OCI-M2 (cell line): ENCODE measurements around the gene SH2D3C.

ENCODE experiments used
- DNase-seq: peaks from one replicate; lab custom pipeline; 2025; ENCODE audit not compliant: unreplicated experiment; lab: John Stamatoyannopoulos, UW

Gene SH2D3C

DNA sequence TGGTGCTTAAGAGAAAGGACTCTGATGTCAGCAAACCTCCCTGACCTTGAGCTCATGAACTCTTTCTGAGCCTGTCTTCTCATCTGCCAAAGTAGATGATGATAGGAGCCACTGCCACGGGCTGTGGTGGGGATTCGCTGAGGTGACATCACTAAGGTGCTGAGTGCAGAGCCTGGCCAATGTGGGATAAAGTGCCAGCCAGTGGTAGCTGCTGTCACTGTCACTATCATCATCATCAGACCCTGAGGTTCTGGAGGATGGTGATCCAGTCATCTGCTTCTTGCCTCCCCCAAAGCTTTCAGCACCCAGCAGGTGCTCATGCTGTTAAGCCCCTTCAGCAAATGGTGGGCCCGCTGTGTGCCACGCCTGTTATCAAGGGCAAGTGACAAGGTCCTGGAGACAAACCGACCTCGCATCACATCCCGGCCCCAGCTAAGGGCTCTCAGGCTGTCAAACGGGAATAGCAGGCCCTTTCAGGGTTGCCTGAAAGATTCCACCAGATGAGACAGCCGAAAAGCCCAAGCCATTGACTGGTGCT lies 30.6 kb upstream of the SH2D3C start:
- no peak for DNase-seq

DNA sequence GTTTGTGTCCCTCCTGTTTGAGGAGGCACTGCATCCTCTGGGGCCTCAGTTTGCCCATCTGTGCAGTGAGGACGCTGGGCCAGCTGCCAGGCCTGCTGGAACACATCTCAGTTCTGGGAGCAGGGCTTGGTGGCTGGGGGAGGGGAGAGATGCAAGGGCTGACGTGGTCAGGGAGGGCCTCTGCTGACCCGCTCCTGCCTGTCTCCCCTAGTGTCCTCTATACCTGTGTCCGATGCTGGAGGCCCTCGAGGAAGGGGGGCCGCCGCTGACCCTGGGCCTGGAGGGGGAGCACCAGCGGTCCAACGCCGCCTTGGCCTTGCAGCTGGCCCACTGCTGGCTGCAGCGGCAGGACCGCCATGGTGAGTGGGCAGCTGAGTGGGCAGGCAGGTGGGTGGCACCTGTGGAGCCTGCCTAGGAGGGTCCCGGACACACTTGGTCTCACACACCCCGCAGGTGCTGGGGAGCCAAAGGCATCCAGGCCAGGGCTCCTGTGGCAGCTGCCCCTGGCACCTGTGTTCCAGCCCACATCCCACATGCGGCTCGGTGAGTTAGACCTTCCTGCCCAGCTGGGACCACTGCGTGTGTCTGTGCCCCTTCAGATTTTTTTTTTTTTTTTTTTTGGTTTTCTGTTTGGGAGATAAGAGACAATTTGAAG lies 30.0 kb upstream of the SH2D3C start:
- DNase-seq, result no peak

DNA sequence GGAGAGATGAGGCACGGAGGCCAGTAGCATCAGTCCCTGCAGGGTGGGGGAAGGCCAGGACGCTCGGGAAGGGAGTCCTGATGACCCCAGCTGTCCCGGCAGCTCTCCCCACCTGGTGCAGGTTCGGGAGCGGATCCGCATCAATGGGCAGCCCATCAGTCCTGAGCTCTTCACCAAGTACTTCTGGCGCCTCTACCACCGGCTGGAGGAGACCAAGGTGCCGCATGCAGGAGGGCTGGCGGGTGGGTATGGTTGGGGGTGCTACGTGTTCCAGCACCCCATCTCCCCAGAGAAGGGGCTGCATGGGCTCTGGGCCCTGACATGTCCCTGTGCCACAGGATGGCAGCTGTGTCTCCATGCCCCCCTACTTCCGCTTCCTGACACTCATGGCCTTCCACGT lies 28.4 kb upstream of the SH2D3C start:
- no peak for DNase-seq

DNA sequence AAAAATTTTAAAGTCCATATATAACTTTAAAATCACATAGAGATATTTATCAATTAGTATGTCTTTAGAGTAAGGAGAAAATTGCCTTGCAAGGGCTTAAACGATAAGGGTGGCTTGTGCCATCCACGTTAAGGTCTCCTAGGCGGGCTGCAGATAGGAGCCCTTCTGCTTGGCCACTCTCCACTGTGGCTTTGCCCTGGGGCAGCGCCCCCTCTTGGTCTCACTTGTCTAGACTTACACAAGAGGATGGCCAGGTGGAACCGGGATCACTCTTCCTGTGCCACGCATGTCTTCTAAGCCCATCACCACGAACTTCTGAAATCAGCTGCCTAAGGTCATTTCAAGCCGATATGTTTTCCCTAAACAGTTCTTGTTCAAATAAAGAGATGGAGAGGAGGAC lies 27.2 kb upstream of the SH2D3C start:
- no peak for DNase-seq

DNA sequence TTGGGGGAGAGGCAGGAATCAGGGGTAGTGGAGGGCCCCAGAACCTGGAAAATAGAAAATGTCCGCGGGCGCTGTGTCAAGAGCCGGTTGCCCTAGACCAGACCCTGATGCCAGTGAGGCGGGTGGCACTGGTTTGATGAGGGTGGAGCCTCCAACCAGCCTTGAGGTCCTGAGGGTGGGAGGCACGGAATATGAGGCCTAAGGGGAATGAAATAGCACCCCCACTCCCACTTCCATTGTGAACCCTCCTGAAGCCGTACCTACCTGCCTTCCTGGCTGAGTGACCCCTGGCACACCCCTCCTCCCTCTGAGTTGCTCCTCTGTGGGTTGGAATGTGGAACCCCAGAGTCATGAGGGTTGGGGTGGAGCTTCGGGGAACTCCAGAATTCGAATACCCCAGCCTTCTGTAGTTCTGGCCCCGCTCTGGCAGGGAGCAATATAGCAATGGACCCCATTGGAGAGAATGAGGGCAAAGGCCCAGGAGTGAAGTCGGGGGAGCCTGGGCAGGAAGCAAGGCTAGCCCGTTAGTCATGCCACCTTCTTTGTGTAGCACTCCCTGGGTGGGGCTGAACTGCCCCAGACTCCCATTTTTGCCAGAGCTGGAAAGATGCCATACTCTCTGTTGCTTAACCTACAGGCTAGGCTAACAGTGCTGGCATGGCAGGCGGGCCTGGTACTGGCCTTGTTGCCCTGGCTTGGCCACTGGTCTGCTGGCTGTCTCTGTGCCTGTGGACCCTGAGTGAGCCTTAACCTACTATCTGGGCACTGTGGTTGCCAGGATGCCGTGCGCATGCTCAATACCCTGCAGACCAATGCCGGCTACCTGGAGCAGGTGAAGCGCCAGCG lies 25.3 kb upstream of the SH2D3C start:
- DNase-seq, result no peak

DNA sequence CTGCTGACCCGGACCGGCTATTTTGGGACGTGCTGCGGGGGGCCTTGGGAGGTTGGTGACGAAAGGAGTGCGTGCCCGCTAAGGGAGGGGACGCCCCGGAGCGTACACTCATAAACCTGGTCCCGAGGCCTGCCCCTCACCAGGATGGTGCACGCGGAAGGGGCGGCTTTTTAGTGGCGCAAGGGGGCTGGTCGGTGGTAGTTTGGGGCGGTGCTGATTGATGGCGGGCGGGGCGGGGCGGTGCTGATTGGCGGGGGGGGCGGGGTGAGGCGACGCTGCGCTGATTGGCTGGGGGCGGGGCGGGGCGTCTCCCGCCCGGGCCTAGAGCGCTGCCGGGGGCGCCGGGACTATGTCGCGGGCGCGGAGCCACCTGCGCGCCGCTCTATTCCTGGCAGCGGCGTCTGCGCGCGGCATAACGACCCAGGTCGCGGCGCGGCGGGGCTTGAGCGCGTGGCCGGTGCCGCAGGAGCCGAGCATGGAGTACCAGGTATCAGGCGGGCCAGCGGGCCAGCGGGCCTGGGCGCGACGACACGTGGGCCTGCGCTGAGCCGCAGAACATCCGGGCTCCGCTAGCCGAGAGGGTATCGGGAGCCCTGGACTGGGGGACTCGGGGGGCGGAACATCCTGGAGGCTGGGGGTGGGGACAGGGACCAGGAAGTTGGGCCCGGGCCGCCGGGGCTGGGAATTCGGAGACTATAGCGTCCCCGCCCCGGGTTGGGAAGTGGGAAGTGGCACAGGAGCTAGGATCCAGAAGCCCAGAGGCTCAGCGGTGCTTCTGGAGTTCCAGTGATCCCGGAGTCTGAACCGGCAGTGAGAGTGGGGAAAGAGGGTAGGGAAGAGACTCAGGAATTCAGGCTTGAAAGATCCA lies 24.3 kb upstream of the SH2D3C start, which contains the start of gene FPGS:
FPGS (plus strand) TSS at position 307 of the 868 bp plus-strand sequence; CDS start at position 350, 43 bp downstream.
- DNase-seq, result no peak

DNA sequence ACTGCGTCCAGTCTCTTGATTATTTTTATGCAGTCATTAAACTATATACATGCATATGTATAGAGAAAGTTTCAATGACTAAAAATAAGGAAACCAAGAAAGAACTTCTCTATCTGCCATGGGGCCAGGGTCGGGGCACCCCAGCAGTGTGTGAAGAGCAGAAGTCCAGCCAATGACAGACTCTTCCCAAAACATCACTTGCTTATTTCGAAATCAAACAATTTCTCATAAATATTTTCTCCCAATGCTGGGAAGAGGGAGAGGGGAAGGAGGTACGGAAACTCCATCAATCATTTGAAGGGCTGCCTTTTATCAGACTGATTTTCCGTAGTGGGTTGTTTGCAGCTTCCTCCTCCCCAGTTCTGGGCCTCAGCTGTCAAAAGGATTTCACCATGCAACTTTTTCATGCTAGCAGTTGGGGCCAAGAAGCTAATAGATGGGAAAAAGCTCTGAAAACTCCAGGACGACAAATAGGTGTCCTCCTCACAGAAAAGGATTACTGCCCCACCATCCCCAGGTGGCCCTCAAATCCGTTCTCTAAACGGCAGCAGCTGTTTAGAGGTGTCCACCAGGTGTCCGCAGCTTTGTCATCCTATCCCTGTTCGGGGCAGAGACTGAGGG lies 23.6 kb upstream of the SH2D3C start:
- no peak for DNase-seq

DNA sequence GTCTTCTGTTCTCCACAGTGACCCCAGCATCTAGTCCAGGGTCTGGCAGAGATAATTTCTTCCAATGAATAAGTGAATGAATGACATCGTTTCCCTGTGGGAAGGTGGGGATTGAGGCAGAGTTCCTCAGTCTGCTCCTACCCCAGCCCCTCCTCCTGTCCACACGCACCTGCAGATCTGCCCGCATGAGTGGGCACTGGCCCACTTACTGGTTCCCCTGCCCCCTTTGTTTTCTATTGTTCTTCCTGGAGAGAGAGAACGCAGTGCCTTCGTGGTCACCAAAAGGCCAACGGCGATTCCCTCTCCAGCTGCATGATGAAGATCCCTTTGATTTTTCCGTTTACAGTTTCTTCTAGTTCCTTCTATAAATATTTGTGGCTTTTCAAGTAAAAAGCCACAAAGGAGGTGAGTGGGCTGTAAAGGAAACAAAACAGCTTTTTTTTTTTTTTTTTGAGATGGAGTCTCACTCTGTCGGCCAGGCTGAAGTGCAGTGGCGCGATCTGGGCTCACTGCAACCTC lies 18.4 kb upstream of the SH2D3C start:
- DNase-seq, result no peak

DNA sequence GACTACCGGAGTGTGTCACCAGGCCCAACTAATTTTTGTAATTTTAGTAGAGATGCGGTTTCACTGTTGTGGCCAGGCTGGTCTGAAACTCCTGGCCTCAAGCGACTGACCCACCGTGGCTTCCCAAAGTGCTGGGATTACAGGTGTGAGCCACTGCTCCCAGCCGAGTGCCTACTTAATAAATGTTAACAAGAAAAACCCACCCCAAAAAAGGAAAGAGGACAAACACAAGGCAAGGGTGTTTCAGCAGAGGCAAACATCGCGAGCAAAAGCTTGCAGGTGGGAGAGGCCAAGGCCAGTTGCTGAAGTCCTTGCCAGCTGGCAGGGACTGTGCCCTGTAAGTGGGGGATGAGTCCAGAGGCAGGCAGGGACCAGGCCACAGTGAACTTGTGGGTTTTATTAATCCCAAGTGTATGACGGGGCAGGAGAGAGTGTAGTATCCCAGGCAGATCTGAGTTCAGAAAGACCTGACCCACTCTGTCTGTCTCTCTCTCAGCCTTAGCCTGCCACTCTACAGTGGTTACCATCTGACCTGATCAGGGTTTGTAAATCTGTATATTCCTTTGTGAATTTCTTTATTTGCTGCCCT lies 17.9 kb upstream of the SH2D3C start:
- DNase-seq, result no peak

DNA sequence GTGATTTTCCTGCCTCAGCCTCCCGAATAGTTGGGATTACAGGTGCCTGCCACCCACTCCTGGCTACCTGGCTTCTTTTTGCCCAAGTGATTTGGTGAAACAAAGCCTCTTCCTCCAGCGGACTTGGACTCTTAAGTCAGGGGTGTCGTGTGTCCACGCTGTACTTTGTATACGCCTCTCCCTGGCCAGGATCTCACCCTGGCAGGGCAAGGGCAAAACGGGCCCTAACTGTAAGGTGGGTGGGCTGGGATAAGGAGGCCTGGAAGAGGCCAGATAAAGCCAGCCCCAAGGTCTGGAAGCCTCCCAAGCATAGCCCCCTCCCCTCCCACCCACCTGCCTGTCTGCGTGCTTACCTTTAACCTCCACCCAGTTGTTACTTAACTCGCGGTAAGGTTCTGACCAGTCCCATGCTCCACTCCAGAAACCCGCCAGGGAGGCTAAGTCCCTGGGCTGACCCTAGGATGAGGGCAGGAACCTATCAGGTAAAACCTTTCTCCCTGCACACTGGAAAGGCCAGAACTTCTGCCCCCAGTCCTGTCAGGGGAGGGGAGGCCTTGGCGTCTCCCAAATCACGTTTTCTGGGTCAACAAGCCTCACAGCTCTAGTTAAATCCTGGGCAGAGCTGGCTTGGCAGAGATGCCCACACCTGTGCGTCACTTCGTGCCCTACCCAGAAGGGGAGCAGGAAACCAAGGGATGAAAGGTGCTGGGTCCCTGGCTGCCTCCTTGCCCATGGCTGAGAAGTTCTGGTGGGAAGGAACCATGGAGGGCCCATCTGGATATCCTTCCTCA lies 15.7 kb upstream of the SH2D3C start:
- DNase-seq, result no peak

DNA sequence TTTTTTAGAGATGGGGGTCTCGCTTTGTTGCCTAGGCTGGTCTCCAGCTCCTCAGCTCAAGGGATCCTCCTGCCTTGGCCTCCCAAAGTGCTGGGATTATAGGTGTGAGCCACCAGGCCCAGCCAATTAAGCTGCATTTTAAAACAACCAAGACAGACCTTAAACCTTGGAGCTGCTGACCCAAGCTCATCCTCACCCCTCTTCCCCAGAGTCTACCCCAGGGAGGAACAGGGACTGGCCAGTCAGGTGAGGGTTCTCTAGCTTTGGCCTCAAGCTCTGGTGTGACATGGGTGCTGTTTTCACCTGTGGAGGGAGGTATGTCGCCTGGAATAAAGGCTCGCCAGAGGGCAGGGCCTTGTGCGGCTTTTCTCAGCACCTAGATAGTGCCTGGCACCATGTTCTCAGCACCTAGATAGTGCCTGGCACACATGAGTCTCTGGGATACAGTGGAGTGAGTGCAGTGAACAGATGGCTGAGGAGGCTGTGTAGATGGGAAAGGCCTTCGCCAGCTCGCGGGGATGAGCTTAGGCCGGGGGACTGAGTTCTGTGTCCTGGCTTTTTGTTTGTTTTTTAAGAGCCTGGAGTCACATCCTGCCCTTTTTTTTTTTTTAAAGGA lies 14.7 kb upstream of the SH2D3C start:
- no peak for DNase-seq

DNA sequence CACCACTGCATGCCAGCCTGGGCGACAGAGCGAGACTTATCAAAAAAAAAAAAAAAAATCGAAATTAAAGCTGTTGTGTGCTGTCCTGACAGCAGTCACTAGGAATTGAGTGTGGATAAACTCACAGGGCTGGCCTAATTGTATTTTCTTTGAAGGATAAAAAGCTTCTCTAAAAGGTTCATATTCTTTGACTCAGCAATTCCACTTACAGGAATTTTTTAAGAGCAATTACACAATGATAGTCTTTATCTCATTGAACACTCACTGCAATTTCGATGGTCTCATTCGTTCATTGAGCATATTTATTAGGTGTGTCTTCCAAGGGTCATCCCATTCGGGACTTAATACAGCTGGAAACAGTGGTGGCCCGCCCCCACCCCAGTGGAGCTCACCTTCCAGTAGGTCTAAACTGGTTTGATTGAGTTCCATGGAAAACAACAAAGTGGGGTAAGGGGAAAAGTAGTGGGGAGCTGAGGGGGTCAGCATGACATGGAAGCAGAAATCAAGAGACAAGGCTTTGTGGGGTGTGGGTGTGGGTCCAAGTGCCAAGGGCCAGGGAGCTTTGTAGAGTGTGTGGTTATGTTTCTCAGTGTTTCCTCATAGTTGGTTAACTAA lies 14.1 kb upstream of the SH2D3C start:
- DNase-seq, result no peak

DNA sequence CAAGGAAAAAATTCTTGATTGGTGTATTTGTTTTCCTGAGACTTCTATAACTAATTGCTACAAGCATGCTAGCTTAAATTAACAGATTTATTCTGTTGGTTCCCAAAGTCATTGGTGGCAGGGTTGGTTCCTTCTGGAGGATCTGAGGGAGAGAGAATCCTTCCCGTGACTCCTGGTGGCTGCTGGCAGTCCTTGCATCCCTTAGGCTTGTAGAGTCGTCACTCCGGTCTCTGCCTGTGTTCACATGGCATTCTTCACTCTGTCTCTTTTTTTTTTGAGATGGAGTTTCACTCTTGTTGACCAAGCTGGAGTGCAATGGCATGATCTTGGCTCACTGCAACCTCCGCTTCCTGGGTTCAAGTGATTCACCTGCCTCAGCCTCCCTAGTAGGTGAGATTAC lies 12.6 kb upstream of the SH2D3C start:
- DNase-seq, result no peak

DNA sequence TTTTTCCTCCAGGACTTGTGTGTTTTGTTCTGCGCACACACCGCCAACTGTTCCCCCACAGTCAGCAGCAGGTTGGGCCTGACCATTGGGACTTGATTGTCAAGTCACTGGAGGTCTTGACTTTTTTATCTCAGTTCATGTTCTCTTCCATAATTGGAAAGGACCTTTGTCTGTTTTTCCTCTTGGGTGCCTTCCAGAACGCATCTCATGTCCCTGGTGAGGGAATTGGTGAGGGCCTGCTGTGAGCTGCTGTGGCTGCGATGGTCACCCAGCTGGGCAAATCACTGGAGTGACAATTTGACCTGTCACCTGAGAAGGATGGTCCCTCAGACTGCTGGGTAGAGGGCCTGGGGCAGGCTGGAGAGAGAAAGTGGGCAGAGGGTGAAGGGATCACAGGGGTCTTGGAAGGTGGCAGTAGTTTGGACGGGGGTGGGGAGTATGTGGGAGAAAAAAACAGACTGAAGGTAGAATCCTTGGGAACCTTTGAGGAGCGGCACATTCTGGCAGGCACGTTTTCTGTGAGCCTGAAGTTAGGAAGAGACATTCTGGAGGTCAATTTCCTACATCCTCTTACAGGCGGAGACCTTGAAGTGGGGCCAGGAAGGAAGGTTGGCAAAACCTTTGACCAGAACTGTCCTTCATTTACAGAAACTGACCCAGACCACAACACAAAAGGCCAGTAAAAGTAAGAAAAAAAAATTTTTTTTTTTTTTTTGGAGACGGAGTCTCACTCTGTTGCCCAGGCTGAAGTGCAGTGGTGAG lies 11.8 kb upstream of the SH2D3C start:
- DNase-seq, result no peak

DNA sequence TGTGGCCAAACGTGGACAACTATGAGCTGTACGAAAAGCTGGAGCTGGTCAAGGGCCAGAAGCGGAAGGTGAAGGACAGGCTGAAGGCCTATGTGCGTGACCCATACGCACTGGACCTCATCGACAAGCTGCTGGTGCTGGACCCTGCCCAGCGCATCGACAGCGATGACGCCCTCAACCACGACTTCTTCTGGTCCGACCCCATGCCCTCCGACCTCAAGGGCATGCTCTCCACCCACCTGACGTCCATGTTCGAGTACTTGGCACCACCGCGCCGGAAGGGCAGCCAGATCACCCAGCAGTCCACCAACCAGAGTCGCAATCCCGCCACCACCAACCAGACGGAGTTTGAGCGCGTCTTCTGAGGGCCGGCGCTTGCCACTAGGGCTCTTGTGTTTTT lies 10.7 kb upstream of the SH2D3C start:
- no peak for DNase-seq

DNA sequence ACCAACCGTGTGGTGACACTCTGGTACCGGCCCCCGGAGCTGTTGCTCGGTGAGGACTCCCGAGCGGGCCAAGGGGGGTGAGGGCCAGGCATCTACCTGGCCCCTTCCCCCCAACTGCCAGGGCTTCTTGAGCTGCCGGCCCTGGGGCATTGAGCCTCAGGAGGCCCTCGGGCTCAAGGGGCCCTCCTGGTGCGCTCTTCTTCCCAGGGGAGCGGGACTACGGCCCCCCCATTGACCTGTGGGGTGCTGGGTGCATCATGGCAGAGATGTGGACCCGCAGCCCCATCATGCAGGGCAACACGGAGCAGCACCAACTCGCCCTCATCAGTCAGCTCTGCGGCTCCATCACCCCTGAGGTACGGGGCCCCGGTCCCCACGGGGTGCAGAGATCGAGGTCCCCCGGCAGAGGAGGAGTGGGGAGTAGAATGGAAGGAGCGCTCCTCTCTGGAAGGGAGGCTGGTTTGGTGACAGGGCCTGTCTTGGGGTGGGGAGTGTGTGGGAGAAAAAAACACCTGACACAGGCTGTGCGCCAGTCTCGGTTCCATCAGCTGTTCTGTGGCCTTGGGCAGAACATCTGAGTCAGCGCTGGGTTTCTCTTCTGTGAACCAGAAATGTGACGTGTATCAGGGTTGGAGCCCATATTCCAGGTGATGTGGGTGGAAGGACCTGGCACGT lies 10.0 kb upstream of the SH2D3C start:
- DNase-seq, result no peak

DNA sequence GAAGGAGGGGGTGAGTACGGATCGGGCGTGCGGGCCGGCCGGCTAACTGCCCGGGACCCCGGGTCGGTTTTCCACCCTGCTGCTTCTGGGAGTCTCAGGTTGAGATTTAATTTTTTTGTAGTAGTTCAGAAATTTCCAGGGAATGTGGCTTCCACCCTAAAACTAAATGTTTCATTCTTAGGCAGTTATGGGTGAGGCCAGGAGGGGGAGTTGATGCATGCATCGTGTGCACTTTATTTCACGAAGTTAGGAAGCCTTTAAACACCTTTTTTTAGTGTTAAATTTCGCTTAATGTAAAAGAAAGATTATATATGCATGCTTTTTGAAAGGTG lies 8.3 kb upstream of the SH2D3C start:
- no peak for DNase-seq
